Activated CD8-positive, alpha-beta T cell treated with anti-CD3 and anti-CD28 coated beads for 36 hours (primary cell): Measurements from ENCODE around the gene PRPF39. TPM values are rescaled to one million over a fixed set of nuclear protein-coding genes. Genes with fewer than 3 reads are reported as not detected.

ENCODE experiments used
- ATAC-seq: fragments of 200-7000 bp; cut with Tn5 transposase; one replicate; pipeline ENCODE4 v1.10.0; 2021; ENCODE audit warnings: mild to moderate bottlenecking, moderate library complexity
- CTCF ChIA-PET: fragments of 350-600 bp; sonication (Branson Sonifier 250); formaldehyde crosslinking; loops from one replicate; lab custom pipeline; 2021; ENCODE audit warnings: antibody characterized with exemption; lab: Charles Lee
- POLR2A ChIA-PET: fragments of 350-600 bp; sonication (Branson Sonifier 250); formaldehyde crosslinking; loops from one replicate; lab custom pipeline; 2021; ENCODE audit warnings: antibody characterized with exemption; lab: Charles Lee
- DNase-seq: peaks from one replicate; pipeline ENCODE4 v3.0.0-alpha.2; 2020
- H3K27ac Mint-ChIP-seq: one replicate; pipeline ENCODE4 v1.8.0; 2021; ENCODE audit warnings: mild to moderate bottlenecking, mixed read lengths
- H3K27me3 Mint-ChIP-seq: one replicate; pipeline ENCODE4 v1.8.0; 2021; ENCODE audit warnings: mixed read lengths
- H3K36me3 Mint-ChIP-seq: one replicate; pipeline ENCODE4 v1.8.0; 2021; ENCODE audit warnings: low read depth, mixed read lengths
- H3K4me1 Mint-ChIP-seq: one replicate; pipeline ENCODE4 v1.8.0; 2021; ENCODE audit warnings: low read depth, mixed read lengths
- H3K4me3 Mint-ChIP-seq: one replicate; pipeline ENCODE4 v1.8.0; 2021; ENCODE audit warnings: mild to moderate bottlenecking, moderate library complexity, mixed read lengths
- H3K9me3 Mint-ChIP-seq: one replicate; pipeline ENCODE4 v1.8.0; 2021; ENCODE audit warnings: mixed read lengths
- CTCF ChIP-seq: fragments of 200-600 bp; IDR thresholded peaks from one replicate; pipeline ENCODE4 v1.8.0; 2022; ENCODE audit warnings: antibody characterized with exemption, mild to moderate bottlenecking
- intact Hi-C: fragments of 100-400 bp; cut with micrococcal nuclease; formaldehyde crosslinking; loops from one replicate; pipeline ENCODE4 v1.10.0; 2022
- total RNA-seq, 2 experiments: library from RNA; stranded (reverse); gene quantifications; one replicate each; pipeline ENCODE4 v1.2.3, GENCODE V29; 2021

PRPF39 gene
- 10 to 100 TPM; 45.7 to 48.3 TPM for total RNA-seq

GRCh38 chr14:45083976-45084722 is at the start of gene PRPF39:
Gene PRPF39 (plus strand): TSS chr14:45084116. CDS start chr14:45095240, 11,124 bp downstream.
- ATAC-seq (peak; percentile 97), DNase-seq (peak; percentile 95)
- peak within 1 kb of the TSS; percentile 93 for H3K4me3 Mint-ChIP-seq
- no peak for TF ChIP-seq CTCF
- peaks cover 14% of the 10 kb centered on the region for H3K36me3 Mint-ChIP-seq
- H3K27ac Mint-ChIP-seq, result peak within 1 kb of the TSS; percentile 94
- CTCF ChIA-PET, result interaction anchor here (0.9 to 1.1 kb wide), 2 partner anchors 122 to 170 kb away, joined by 3 to 4 read pairs; partner anchors contain the start of genes KLHL28 and TOGARAM1
- intact Hi-C loops, result loop anchor here (10.0 kb wide), 1 partner anchor 189 kb away; a partner anchor contains a TSS
- H3K9me3 Mint-ChIP-seq, result no peaks in the 10 kb centered on the region
- H3K27me3 Mint-ChIP-seq, result no peaks in the 10 kb centered on the region
- POLR2A ChIA-PET, result interaction anchor here (0.5 to 3.1 kb wide), 9 partner anchors 10 to 187 kb away, joined by 3 to 21 read pairs (median 4); partner anchors contain the start of genes FANCM, FKBP3, KLHL28 and TOGARAM1
- peaks cover 47% of the 10 kb centered on the region for H3K4me1 Mint-ChIP-seq

- Mint-ChIP-seq H3K4me1 (no peaks in the 10 kb centered on the region), H3K27ac (no peak overlapping the region), H3K36me3 (peaks cover 21% of the 10 kb centered on the region), H3K9me3 (no peaks in the 10 kb centered on the region), H3K27me3 (no peaks in the 10 kb centered on the region), H3K4me3 (no peak overlapping the region)
- ChIA-PET POLR2A (no interaction called here), CTCF (no interaction called here)
- no peak for TF ChIP-seq CTCF
- intact Hi-C loops, result no loop called here
- no peak for DNase-seq
- ATAC-seq, result no peak
Measured at GRCh38 chr14:45034730-45035129, 49.2 kb upstream of the PRPF39 start.

GRCh38 chr14:45038256-45038655 is 45.7 kb upstream of the PRPF39 start:
- no peak overlapping the region for H3K4me3 Mint-ChIP-seq
- POLR2A ChIA-PET, result no interaction called here
- no peak for TF ChIP-seq CTCF

GRCh38 chr14:45038865-45039264 is 45.1 kb upstream of the PRPF39 start:
- ATAC-seq (no peak), DNase-seq (no peak)
- H3K9me3 Mint-ChIP-seq, result no peaks in the 10 kb centered on the region
- peaks cover 18% of the 10 kb centered on the region for H3K36me3 Mint-ChIP-seq
- H3K4me1 Mint-ChIP-seq, result no peaks in the 10 kb centered on the region
- H3K27me3 Mint-ChIP-seq, result no peaks in the 10 kb centered on the region
- intact Hi-C loops, result no loop called here
- ChIA-PET POLR2A (no interaction called here), CTCF (interaction anchor here (1.0 kb wide), 1 partner anchor 12 kb away, joined by 3 read pairs; no protein-coding TSS in a partner anchor)
- no peak overlapping the region for H3K27ac Mint-ChIP-seq
- no peak overlapping the region for H3K4me3 Mint-ChIP-seq
- no peak for TF ChIP-seq CTCF

More at GRCh38 chr14:45038256-45038655, 45.7 kb upstream of the PRPF39 start:
- Mint-ChIP-seq H3K4me1 (no peaks in the 10 kb centered on the region), H3K9me3 (no peaks in the 10 kb centered on the region), H3K27ac (no peak overlapping the region), H3K36me3 (peaks cover 21% of the 10 kb centered on the region), H3K27me3 (no peaks in the 10 kb centered on the region)
- CTCF ChIA-PET, result interaction anchor here (1.0 kb wide), 1 partner anchor 12 kb away, joined by 3 read pairs; no protein-coding TSS in a partner anchor
- DNase-seq (no peak), ATAC-seq (no peak)
- intact Hi-C loops, result no loop called here

GRCh38 chr14:45039390-45039789 is 44.5 kb upstream of the PRPF39 start:
- intact Hi-C loops, result no loop called here
- ChIA-PET POLR2A (no interaction called here), CTCF (no interaction called here)
- Mint-ChIP-seq H3K27ac (no peak overlapping the region), H3K9me3 (no peaks in the 10 kb centered on the region), H3K27me3 (no peaks in the 10 kb centered on the region), H3K4me3 (no peak overlapping the region), H3K36me3 (peaks cover 13% of the 10 kb centered on the region), H3K4me1 (no peaks in the 10 kb centered on the region)
- no peak for TF ChIP-seq CTCF
- ATAC-seq, result no peak
- no peak for DNase-seq
